ENCODE results near the gene SEPTIN5.

The SEPTIN5 gene

GRCh38 chr22:19764636-19765476, 50.6 kb downstream of the SEPTIN5 start:
- no peak for TF ChIP-seq CTCF (conservative IDR thresholded peaks at IDR 0.05; ENCODE audit: control insufficient read depth, insufficient read depth, low read depth, low read length)
- H3K4me3 ChIP-seq (ENCODE audit: control insufficient read depth, low read depth, low read length), result no peak overlapping the region
- no peak for DNase-seq (ENCODE audit: low read depth)

- no peak for TF ChIP-seq CTCF (conservative IDR thresholded peaks at IDR 0.05; ENCODE audit: control insufficient read depth, insufficient read depth, low read depth, low read length)
- DNase-seq (ENCODE audit: low read depth), result no peak
- H3K4me3 ChIP-seq (ENCODE audit: control insufficient read depth, low read depth, low read length), result no peak overlapping the region
These were observed 51.4 kb downstream of the SEPTIN5 start for GRCh38 chr22:19765477-19766239.

GRCh38 chr22:19766240-19766510, 51.9 kb downstream of the SEPTIN5 start:
- TF ChIP-seq CTCF (conservative IDR thresholded peaks at IDR 0.05; ENCODE audit: control insufficient read depth, insufficient read depth, low read depth, low read length), result no peak
- no peak overlapping the region for H3K4me3 ChIP-seq (ENCODE audit: control insufficient read depth, low read depth, low read length)
- DNase-seq (ENCODE audit: low read depth), result no peak

- TF ChIP-seq CTCF (conservative IDR thresholded peaks at IDR 0.05; ENCODE audit: control insufficient read depth, insufficient read depth, low read depth, low read length), result no peak
- H3K4me3 ChIP-seq (ENCODE audit: control insufficient read depth, low read depth, low read length), result no peak overlapping the region
- no peak for DNase-seq (ENCODE audit: low read depth)
These were observed 52.5 kb downstream of the SEPTIN5 start for GRCh38 chr22:19766511-19767426.

- no peak for DNase-seq (ENCODE audit: low read depth)
- no peak for TF ChIP-seq CTCF (conservative IDR thresholded peaks at IDR 0.05; ENCODE audit: control insufficient read depth, insufficient read depth, low read depth, low read length)
- no peak overlapping the region for H3K4me3 ChIP-seq (ENCODE audit: control insufficient read depth, low read depth, low read length)
These were observed 53.4 kb downstream of the SEPTIN5 start for GRCh38 chr22:19767427-19768341.

- no peak for DNase-seq (ENCODE audit: low read depth)
- no peak overlapping the region for H3K4me3 ChIP-seq (ENCODE audit: control insufficient read depth, low read depth, low read length)
- no peak for TF ChIP-seq CTCF (conservative IDR thresholded peaks at IDR 0.05; ENCODE audit: control insufficient read depth, insufficient read depth, low read depth, low read length)
These were observed 55.1 kb downstream of the SEPTIN5 start for GRCh38 chr22:19769393-19769715.
